Mucosa of stomach (tissue), 1 donor: ENCODE data around the gene LRRC8E.

Source experiments
- H3K27me3 ChIP-seq: one replicate; pipeline ENCODE4 v1.7.0; 2013; ENCODE audit warnings: mild to moderate bottlenecking, low read length; ENCODE audit not compliant: control insufficient read depth, insufficient read depth
- H3K36me3 ChIP-seq: one replicate; pipeline ENCODE4 v1.7.0; 2013; ENCODE audit warnings: low read length; ENCODE audit not compliant: control insufficient read depth, insufficient read depth
- H3K4me1 ChIP-seq: one replicate; pipeline ENCODE4 v1.7.0; 2013; ENCODE audit warnings: mild to moderate bottlenecking, low read length; ENCODE audit not compliant: control insufficient read depth, insufficient read depth
- H3K4me3 ChIP-seq: one replicate; pipeline ENCODE4 v1.7.0; 2013; ENCODE audit warnings: low read length
- H3K9ac ChIP-seq: one replicate; pipeline ENCODE4 v1.7.0; 2013; ENCODE audit warnings: mild to moderate bottlenecking, low read length, moderate library complexity
- H3K9me3 ChIP-seq: one replicate; pipeline ENCODE4 v1.7.0; 2013; ENCODE audit warnings: mild to moderate bottlenecking, low read length, moderate library complexity; ENCODE audit not compliant: control insufficient read depth
- donor health status: Pancreatic carcinoma.

LRRC8E gene

GRCh38 chr19:7930765-7931164 lies 42.5 kb downstream of the LRRC8E start:
- Histone ChIP-seq H3K9me3 (no peaks in the 10 kb centered on the region), H3K4me1 (peaks cover 6% of the 10 kb centered on the region), H3K4me3 (no peak overlapping the region), H3K9ac (no peak overlapping the region), H3K27me3 (no peaks in the 10 kb centered on the region), H3K36me3 (peaks cover 7% of the 10 kb centered on the region)

GRCh38 chr19:7931221-7932061 lies 43.1 kb downstream of the LRRC8E start:
- no peak overlapping the region for H3K9ac ChIP-seq
- peaks cover 2% of the 10 kb centered on the region for H3K4me1 ChIP-seq
- H3K27me3 ChIP-seq: no peaks in the 10 kb centered on the region
- H3K4me3 ChIP-seq: no peak overlapping the region
- H3K9me3 ChIP-seq: no peaks in the 10 kb centered on the region
- peaks cover 7% of the 10 kb centered on the region for H3K36me3 ChIP-seq

- H3K9me3 ChIP-seq: no peaks in the 10 kb centered on the region
- no peaks in the 10 kb centered on the region for H3K4me1 ChIP-seq
- no peaks in the 10 kb centered on the region for H3K27me3 ChIP-seq
- peaks cover 7% of the 10 kb centered on the region for H3K36me3 ChIP-seq
- no peak overlapping the region for H3K4me3 ChIP-seq
- H3K9ac ChIP-seq: no peak overlapping the region
Measured at GRCh38 chr19:7932276-7932929, 44.1 kb downstream of the LRRC8E start.

- no peaks in the 10 kb centered on the region for H3K27me3 ChIP-seq
- no peak overlapping the region for H3K9ac ChIP-seq
- no peaks in the 10 kb centered on the region for H3K9me3 ChIP-seq
- H3K36me3 ChIP-seq: peaks cover 7% of the 10 kb centered on the region
- H3K4me1 ChIP-seq: no peaks in the 10 kb centered on the region
- H3K4me3 ChIP-seq: no peak overlapping the region
Measured at GRCh38 chr19:7932930-7933300, 44.6 kb downstream of the LRRC8E start.

- Histone ChIP-seq H3K4me3 (no peak overlapping the region), H3K27me3 (no peaks in the 10 kb centered on the region), H3K9me3 (no peaks in the 10 kb centered on the region), H3K9ac (no peak overlapping the region), H3K4me1 (no peaks in the 10 kb centered on the region), H3K36me3 (peaks cover 7% of the 10 kb centered on the region)
Measured at GRCh38 chr19:7933411-7933810, 45.1 kb downstream of the LRRC8E start.

- Histone ChIP-seq H3K9ac (no peak overlapping the region), H3K36me3 (peaks cover 7% of the 10 kb centered on the region), H3K4me1 (no peaks in the 10 kb centered on the region), H3K4me3 (no peak overlapping the region), H3K27me3 (no peaks in the 10 kb centered on the region), H3K9me3 (no peaks in the 10 kb centered on the region)
Measured at GRCh38 chr19:7933828-7934725, 45.8 kb downstream of the LRRC8E start.

GRCh38 chr19:7934766-7935165 lies 46.5 kb downstream of the LRRC8E start:
- H3K4me1 ChIP-seq: no peaks in the 10 kb centered on the region
- no peaks in the 10 kb centered on the region for H3K27me3 ChIP-seq
- peaks cover 7% of the 10 kb centered on the region for H3K36me3 ChIP-seq
- no peaks in the 10 kb centered on the region for H3K9me3 ChIP-seq
- H3K4me3 ChIP-seq: no peak overlapping the region
- H3K9ac ChIP-seq: no peak overlapping the region

GRCh38 chr19:7940841-7941240 lies 52.5 kb downstream of the LRRC8E start:
- no peak overlapping the region for H3K9ac ChIP-seq
- H3K4me1 ChIP-seq: peaks cover 9% of the 10 kb centered on the region
- H3K4me3 ChIP-seq: no peak overlapping the region
- no peaks in the 10 kb centered on the region for H3K27me3 ChIP-seq
- no peaks in the 10 kb centered on the region for H3K9me3 ChIP-seq
- H3K36me3 ChIP-seq: peaks cover 4% of the 10 kb centered on the region

GRCh38 chr19:7941895-7942596 lies 53.7 kb downstream of the LRRC8E start:
- Histone ChIP-seq H3K27me3 (no peaks in the 10 kb centered on the region), H3K36me3 (peaks cover 4% of the 10 kb centered on the region), H3K9ac (peak overlapping the region; percentile 98), H3K9me3 (no peaks in the 10 kb centered on the region), H3K4me3 (no peak overlapping the region), H3K4me1 (peaks cover 9% of the 10 kb centered on the region)

- Histone ChIP-seq H3K27me3 (no peaks in the 10 kb centered on the region), H3K36me3 (peaks cover 4% of the 10 kb centered on the region), H3K9ac (peak overlapping the region; percentile 98), H3K4me1 (peaks cover 9% of the 10 kb centered on the region), H3K4me3 (peak overlapping the region; percentile 89), H3K9me3 (no peaks in the 10 kb centered on the region)
Measured at GRCh38 chr19:7942981-7943443, 54.7 kb downstream of the LRRC8E start.

GRCh38 chr19:7943444-7944176 lies 55.3 kb downstream of the LRRC8E start, which contains the start of gene TIMM44:
Gene TIMM44, minus strand, starts transcription at chr19:7943666. Its CDS starts 15 bp downstream, at chr19:7943651.
- Histone ChIP-seq H3K4me1 (peaks cover 9% of the 10 kb centered on the region), H3K9ac (peak within 1 kb of the TSS; percentile 98), H3K36me3 (peaks cover 4% of the 10 kb centered on the region), H3K27me3 (no peaks in the 10 kb centered on the region), H3K9me3 (no peaks in the 10 kb centered on the region), H3K4me3 (peak within 1 kb of the TSS; percentile 89)
